Nephron (organoid): ENCODE data around the gene SULT4A1.

Experiments
- H3K27ac Mint-ChIP-seq, 3 experiments: 2 replicates each; pipeline ENCODE4 v1.8.0; 2020; ENCODE audit warnings: mixed read lengths in 3 of 3, mild to moderate bottlenecking in 2 of 3, moderate library complexity in 1 of 3
- H3K27me3 Mint-ChIP-seq: 2 replicates; pipeline ENCODE4 v1.8.0; 2021; ENCODE audit warnings: low read depth, mild to moderate bottlenecking, moderate library complexity, mixed read lengths
- H3K36me3 Mint-ChIP-seq: 2 replicates; pipeline ENCODE4 v1.8.0; 2020; ENCODE audit warnings: low read depth, mixed read lengths
- H3K4me1 Mint-ChIP-seq: 2 replicates; pipeline ENCODE4 v1.8.0; 2020; ENCODE audit warnings: mixed read lengths
- H3K4me3 Mint-ChIP-seq, 3 experiments: 2 replicates each; pipeline ENCODE4 v1.8.0; 2020; ENCODE audit warnings: mild to moderate bottlenecking in 3 of 3, mixed read lengths in 3 of 3, moderate library complexity in 2 of 3
- H3K9me3 Mint-ChIP-seq: 2 replicates; pipeline ENCODE4 v1.8.0; 2020; ENCODE audit warnings: mixed read lengths
- CTCF ChIP-seq, 3 experiments: fragments of 200-600 bp; sonication (generic); IDR thresholded peaks; one replicate each; pipeline ENCODE4 v1.5.0; 2021; ENCODE audit warnings: antibody characterized with exemption in 3 of 3; ENCODE audit not compliant: unreplicated experiment in 3 of 3

Gene SULT4A1

GRCh38 chr22:43823911-43824665 is 38.2 kb downstream of the SULT4A1 start:
- H3K9me3 Mint-ChIP-seq: no peaks in the 10 kb centered on the region
- H3K27ac Mint-ChIP-seq: peak overlapping the region; percentile 81 to 88 (median 87)
- no peaks in the 10 kb centered on the region for H3K27me3 Mint-ChIP-seq
- H3K4me1 Mint-ChIP-seq: peaks cover 66% of the 10 kb centered on the region
- H3K36me3 Mint-ChIP-seq: no peaks in the 10 kb centered on the region
- TF ChIP-seq CTCF (IDR thresholded peaks at IDR 0.05; ENCODE audit: unreplicated experiment in 3 of 3): no peak
- H3K4me3 Mint-ChIP-seq: no peak overlapping the region

- Mint-ChIP-seq H3K4me1 (peaks cover 60% of the 10 kb centered on the region), H3K27ac (peak overlapping the region; percentile 81 to 88 (median 87)), H3K9me3 (no peaks in the 10 kb centered on the region), H3K27me3 (no peaks in the 10 kb centered on the region), H3K4me3 (peak overlapping the region in 1 of 3 experiments; percentile 35), H3K36me3 (no peaks in the 10 kb centered on the region)
- no peak for TF ChIP-seq CTCF (IDR thresholded peaks at IDR 0.05; ENCODE audit: unreplicated experiment in 3 of 3)
Observed at GRCh38 chr22:43823353-43823908, 38.9 kb downstream of the SULT4A1 start.

GRCh38 chr22:43821606-43822425 is 40.5 kb downstream of the SULT4A1 start:
- Mint-ChIP-seq H3K4me3 (no peak overlapping the region), H3K9me3 (no peaks in the 10 kb centered on the region), H3K4me1 (peaks cover 44% of the 10 kb centered on the region), H3K27ac (no peak overlapping the region), H3K27me3 (no peaks in the 10 kb centered on the region), H3K36me3 (no peaks in the 10 kb centered on the region)
- no peak for TF ChIP-seq CTCF (IDR thresholded peaks at IDR 0.05; ENCODE audit: unreplicated experiment in 3 of 3)

- Mint-ChIP-seq H3K4me1 (peaks cover 33% of the 10 kb centered on the region), H3K27me3 (no peaks in the 10 kb centered on the region), H3K4me3 (no peak overlapping the region), H3K9me3 (no peaks in the 10 kb centered on the region), H3K36me3 (no peaks in the 10 kb centered on the region), H3K27ac (no peak overlapping the region)
- no peak for TF ChIP-seq CTCF (IDR thresholded peaks at IDR 0.05; ENCODE audit: unreplicated experiment in 3 of 3)
Observed at GRCh38 chr22:43820651-43821305, 41.5 kb downstream of the SULT4A1 start.

GRCh38 chr22:43819931-43820640 is 42.2 kb downstream of the SULT4A1 start:
- TF ChIP-seq CTCF (IDR thresholded peaks at IDR 0.05; ENCODE audit: unreplicated experiment in 3 of 3): no peak
- peaks cover 26% of the 10 kb centered on the region for H3K4me1 Mint-ChIP-seq
- no peaks in the 10 kb centered on the region for H3K9me3 Mint-ChIP-seq
- no peak overlapping the region for H3K4me3 Mint-ChIP-seq
- peaks cover 3% of the 10 kb centered on the region for H3K36me3 Mint-ChIP-seq
- H3K27me3 Mint-ChIP-seq: no peaks in the 10 kb centered on the region
- no peak overlapping the region for H3K27ac Mint-ChIP-seq
